Choroid plexus epithelial cell (primary cell): Measurements from ENCODE around the gene CLEC14A.

Experiments used
- DNase-seq: peaks from one replicate; pipeline ENCODE4 v3.0.0-alpha.2; 2010; ENCODE audit warnings: low read depth
- H3K4me3 ChIP-seq: 2 replicates; pipeline ENCODE4 v1.5.1; 2011; ENCODE audit warnings: low read depth, mild to moderate bottlenecking, control low read depth, low read length, moderate library complexity
- TF ChIP-seq, protein P1 (sequence below): conservative IDR thresholded peaks from 2 replicates; pipeline ENCODE4 v1.5.1; 2011; ENCODE audit warnings: low read depth, mild to moderate bottlenecking, control low read depth, inconsistent platforms, low read length, moderate library complexity

The CLEC14A gene

GRCh38 chr14:38210587-38211216 lies 45.2 kb downstream of the CLEC14A start:
- H3K4me3 ChIP-seq = no peak overlapping the region
- peak; percentile 48 for DNase-seq
- TF ChIP-seq, protein P1, sequence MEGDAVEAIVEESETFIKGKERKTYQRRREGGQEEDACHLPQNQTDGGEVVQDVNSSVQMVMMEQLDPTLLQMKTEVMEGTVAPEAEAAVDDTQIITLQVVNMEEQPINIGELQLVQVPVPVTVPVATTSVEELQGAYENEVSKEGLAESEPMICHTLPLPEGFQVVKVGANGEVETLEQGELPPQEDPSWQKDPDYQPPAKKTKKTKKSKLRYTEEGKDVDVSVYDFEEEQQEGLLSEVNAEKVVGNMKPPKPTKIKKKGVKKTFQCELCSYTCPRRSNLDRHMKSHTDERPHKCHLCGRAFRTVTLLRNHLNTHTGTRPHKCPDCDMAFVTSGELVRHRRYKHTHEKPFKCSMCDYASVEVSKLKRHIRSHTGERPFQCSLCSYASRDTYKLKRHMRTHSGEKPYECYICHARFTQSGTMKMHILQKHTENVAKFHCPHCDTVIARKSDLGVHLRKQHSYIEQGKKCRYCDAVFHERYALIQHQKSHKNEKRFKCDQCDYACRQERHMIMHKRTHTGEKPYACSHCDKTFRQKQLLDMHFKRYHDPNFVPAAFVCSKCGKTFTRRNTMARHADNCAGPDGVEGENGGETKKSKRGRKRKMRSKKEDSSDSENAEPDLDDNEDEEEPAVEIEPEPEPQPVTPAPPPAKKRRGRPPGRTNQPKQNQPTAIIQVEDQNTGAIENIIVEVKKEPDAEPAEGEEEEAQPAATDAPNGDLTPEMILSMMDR = peak; percentile 49

DNA sequence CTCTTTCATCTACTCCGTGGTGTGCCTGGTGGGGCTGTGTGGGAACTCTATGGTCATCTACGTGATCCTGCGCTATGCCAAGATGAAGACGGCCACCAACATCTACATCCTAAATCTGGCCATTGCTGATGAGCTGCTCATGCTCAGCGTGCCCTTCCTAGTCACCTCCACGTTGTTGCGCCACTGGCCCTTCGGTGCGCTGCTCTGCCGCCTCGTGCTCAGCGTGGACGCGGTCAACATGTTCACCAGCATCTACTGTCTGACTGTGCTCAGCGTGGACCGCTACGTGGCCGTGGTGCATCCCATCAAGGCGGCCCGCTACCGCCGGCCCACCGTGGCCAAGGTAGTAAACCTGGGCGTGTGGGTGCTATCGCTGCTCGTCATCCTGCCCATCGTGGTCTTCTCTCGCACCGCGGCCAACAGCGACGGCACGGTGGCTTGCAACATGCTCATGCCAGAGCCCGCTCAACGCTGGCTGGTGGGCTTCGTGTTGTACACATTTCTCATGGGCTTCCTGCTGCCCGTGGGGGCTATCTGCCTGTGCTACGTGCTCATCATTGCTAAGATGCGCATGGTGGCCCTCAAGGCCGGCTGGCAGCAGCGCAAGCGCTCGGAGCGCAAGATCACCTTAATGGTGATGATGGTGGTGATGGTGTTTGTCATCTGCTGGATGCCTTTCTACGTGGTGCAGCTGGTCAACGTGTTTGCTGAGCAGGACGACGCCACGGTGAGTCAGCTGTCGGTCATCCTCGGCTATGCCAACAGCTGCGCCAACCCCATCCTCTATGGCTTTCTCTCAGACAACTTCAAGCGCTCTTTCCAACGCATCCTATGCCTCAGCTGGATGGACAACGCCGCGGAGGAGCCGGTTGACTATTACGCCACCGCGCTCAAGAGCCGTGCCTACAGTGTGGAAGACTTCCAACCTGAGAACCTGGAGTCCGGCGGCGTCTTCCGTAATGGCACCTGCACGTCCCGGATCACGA lies 46.0 kb downstream of the CLEC14A start:
- TF ChIP-seq, protein P1 = no peak
- DNase-seq = no peak
- peak overlapping the region; percentile 28 for H3K4me3 ChIP-seq

- DNase-seq = peak; percentile 53
- peak overlapping the region; percentile 28 for H3K4me3 ChIP-seq
- TF ChIP-seq, protein P1 = peak; percentile 28
These were observed 47.0 kb downstream of the CLEC14A start for GRCh38 chr14:38208618-38209562.

GRCh38 chr14:38207736-38208617 lies 47.9 kb downstream of the CLEC14A start, which contains the start of gene SSTR1:
SSTR1 (plus strand) TSS chr14:38207904; CDS start chr14:38209390, 1,486 bp downstream.
- TF ChIP-seq, protein P1 = no peak
- no peak within 1 kb of the TSS for H3K4me3 ChIP-seq
- DNase-seq = no peak

- TF ChIP-seq, protein P1 = no peak
- H3K4me3 ChIP-seq = no peak overlapping the region
- no peak for DNase-seq
These were observed 48.5 kb downstream of the CLEC14A start for GRCh38 chr14:38207377-38207735.
